HEK293T (cell line): ENCODE measurements around the gene GRIP1.

ENCODE experiments used
- ARNT ChIP-seq: fragments of 450-650 bp; IDR thresholded peaks from 2 replicates; pipeline ENCODE4 v1.6.1; 2017; ENCODE audit warnings: mild to moderate bottlenecking
- CTBP1 ChIP-seq: fragments of 450-650 bp; IDR thresholded peaks from 2 replicates; pipeline ENCODE4 v1.6.1; 2016; ENCODE audit warnings: borderline replicate concordance
- ELF4 ChIP-seq: fragments of 450-650 bp; IDR thresholded peaks from 2 replicates; pipeline ENCODE4 v1.6.1; 2017; ENCODE audit warnings: antibody characterized with exemption
- NFRKB ChIP-seq: fragments of 450-650 bp; IDR thresholded peaks from 2 replicates; pipeline ENCODE4 v1.6.1; 2016; ENCODE audit warnings: mild to moderate bottlenecking, moderate library complexity
- SP1 ChIP-seq: fragments of 450-650 bp; IDR thresholded peaks from 2 replicates; pipeline ENCODE4 v1.6.1; 2017
- TARDBP ChIP-seq: fragments of 450-650 bp; IDR thresholded peaks from 2 replicates; pipeline ENCODE4 v1.6.1; 2016

DNA sequence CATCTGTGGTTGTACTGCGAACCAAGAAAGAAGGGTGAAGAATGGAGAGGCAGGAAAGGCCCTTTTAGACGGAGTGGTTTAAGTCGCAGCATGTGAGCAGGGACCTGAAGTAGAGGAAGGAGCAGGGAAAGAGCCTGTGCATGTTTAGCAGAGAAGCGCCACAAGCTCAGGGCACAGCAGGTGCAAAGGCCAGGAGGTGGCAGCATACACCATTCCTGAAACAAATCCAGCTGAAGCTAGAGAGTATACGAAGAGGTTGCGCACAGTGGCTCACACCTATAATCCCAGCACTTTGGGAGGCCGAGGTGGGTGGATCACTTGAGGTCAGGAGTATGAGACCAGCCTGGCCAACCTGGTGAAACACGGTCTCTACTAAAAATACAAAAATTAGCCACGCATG, 326.7 kb downstream of the GRIP1 start:
- TF ChIP-seq NFRKB = no peak
- TF ChIP-seq TARDBP = no peak
- no peak for TF ChIP-seq CTBP1
- TF ChIP-seq ARNT = no peak
- TF ChIP-seq ELF4 = no peak
- no peak for TF ChIP-seq SP1
